H9 (cell line): ENCODE data around the gene ZFP62. TPM values are rescaled to one million over a fixed set of nuclear protein-coding genes. Genes with fewer than 3 reads are reported as not detected.

Experiments
- DNase-seq: peaks from one replicate; pipeline ENCODE4 v3.0.0-alpha.2; 2017
- H2AFZ ChIP-seq: one replicate; pipeline ENCODE4 v1.6.1; 2013; ENCODE audit warnings: mild to moderate bottlenecking, low read length, control low read depth, moderate library complexity
- H2AK5ac ChIP-seq: 2 replicates; pipeline ENCODE4 v1.6.1; 2013; ENCODE audit warnings: low read length, control low read depth, mixed read lengths; ENCODE audit not compliant: insufficient read length
- H2BK120ac ChIP-seq: one replicate; pipeline ENCODE4 v1.6.1; 2013; ENCODE audit warnings: low read depth, mild to moderate bottlenecking, low read length, control low read depth, inconsistent platforms; ENCODE audit not compliant: poor library complexity, severe bottlenecking
- H2BK12ac ChIP-seq: 2 replicates; pipeline ENCODE4 v1.6.1; 2013; ENCODE audit warnings: low read length, control low read depth, mixed read lengths, low read depth; ENCODE audit not compliant: insufficient read length
- H2BK15ac ChIP-seq: 2 replicates; pipeline ENCODE4 v1.6.1; 2013; ENCODE audit warnings: low read depth, low read length, control low read depth
- H2BK20ac ChIP-seq: one replicate; pipeline ENCODE4 v1.6.1; 2013; ENCODE audit warnings: low read depth, mild to moderate bottlenecking, low read length, control low read depth, inconsistent platforms; ENCODE audit not compliant: poor library complexity, severe bottlenecking
- H2BK5ac ChIP-seq: 2 replicates; pipeline ENCODE4 v1.6.1; 2013; ENCODE audit warnings: low read length, control low read depth, mixed read lengths; ENCODE audit not compliant: insufficient read length
- H3K14ac ChIP-seq: 2 replicates; pipeline ENCODE4 v1.6.1; 2013; ENCODE audit warnings: low read length, control low read depth; ENCODE audit not compliant: insufficient read depth
- H3K18ac ChIP-seq: 2 replicates; pipeline ENCODE4 v1.6.1; 2013; ENCODE audit warnings: low read depth, mild to moderate bottlenecking, mixed read lengths, low read length, control low read depth; ENCODE audit not compliant: insufficient read length
- H3K23ac ChIP-seq: 2 replicates; pipeline ENCODE4 v1.6.1; 2013; ENCODE audit warnings: low read length, control low read depth, mixed read lengths, low read depth; ENCODE audit not compliant: insufficient read length
- H3K23me2 ChIP-seq: 2 replicates; pipeline ENCODE4 v1.6.1; 2013; ENCODE audit warnings: low read depth, mild to moderate bottlenecking, mixed read lengths, low read length, control low read depth; ENCODE audit not compliant: insufficient read length, poor library complexity, severe bottlenecking
- H3K27ac ChIP-seq: 2 replicates; pipeline ENCODE4 v1.5.1; 2013; ENCODE audit warnings: low read length, control low read depth, mixed read lengths, low read depth; ENCODE audit not compliant: insufficient read length
- H3K27me3 ChIP-seq: 2 replicates; pipeline ENCODE4 v1.6.1; 2013; ENCODE audit warnings: low read length, control low read depth, inconsistent platforms; ENCODE audit not compliant: insufficient read depth
- H3K4ac ChIP-seq: 2 replicates; pipeline ENCODE4 v1.6.1; 2013; ENCODE audit warnings: low read depth, mild to moderate bottlenecking, control low read depth, inconsistent platforms, low read length, moderate library complexity
- H3K4me1 ChIP-seq: 2 replicates; pipeline ENCODE4 v1.6.1; 2013; ENCODE audit warnings: low read length, control low read depth, inconsistent platforms; ENCODE audit not compliant: insufficient read depth
- H3K4me2 ChIP-seq: 2 replicates; pipeline ENCODE4 v1.6.1; 2013; ENCODE audit warnings: low read length, control low read depth, mixed read lengths; ENCODE audit not compliant: insufficient read length, insufficient read depth
- H3K56ac ChIP-seq: 2 replicates; pipeline ENCODE4 v1.6.1; 2013; ENCODE audit warnings: low read depth, mild to moderate bottlenecking, mixed read lengths, low read length, control low read depth; ENCODE audit not compliant: insufficient read length
- H3K79me1 ChIP-seq: 2 replicates; pipeline ENCODE4 v1.6.1; 2013; ENCODE audit warnings: low read depth, mild to moderate bottlenecking, moderate library complexity, low read length, control low read depth, inconsistent platforms; ENCODE audit not compliant: insufficient read depth, poor library complexity, severe bottlenecking
- H3K79me2 ChIP-seq: 2 replicates; pipeline ENCODE4 v1.6.1; 2013; ENCODE audit warnings: low read length, control low read depth, inconsistent platforms; ENCODE audit not compliant: insufficient read depth
- H3K9ac ChIP-seq: 2 replicates; pipeline ENCODE4 v1.6.1; 2013; ENCODE audit warnings: low read length, control low read depth, mixed read lengths; ENCODE audit not compliant: insufficient read length; ENCODE audit errors: extremely low read depth
- H3K9me3 ChIP-seq: one replicate; pipeline ENCODE4 v1.6.1; 2013; ENCODE audit warnings: low read depth, low read length, inconsistent platforms; ENCODE audit not compliant: control insufficient read depth
- H3T11ph ChIP-seq: one replicate; pipeline ENCODE4 v1.6.1; 2013; ENCODE audit warnings: mild to moderate bottlenecking, low read length, control low read depth, inconsistent platforms
- H4K20me1 ChIP-seq: one replicate; pipeline ENCODE4 v1.6.1; 2013; ENCODE audit not compliant: control insufficient read depth, insufficient read length, insufficient read depth
- H4K5ac ChIP-seq: 2 replicates; pipeline ENCODE4 v1.6.1; 2013; ENCODE audit warnings: low read depth, mild to moderate bottlenecking, mixed read lengths, low read length, control low read depth; ENCODE audit not compliant: insufficient read length
- H4K8ac ChIP-seq: replicated peaks from 2 replicates; pipeline ENCODE4 v1.6.1; 2013; ENCODE audit warnings: low read length, control low read depth, mixed read lengths, low read depth; ENCODE audit not compliant: insufficient read length
- H4K91ac ChIP-seq: 2 replicates; pipeline ENCODE4 v1.6.1; 2013; ENCODE audit warnings: low read depth, mild to moderate bottlenecking, moderate library complexity, mixed read lengths, low read length, control low read depth; ENCODE audit not compliant: insufficient read length
- H3K27ac Mint-ChIP-seq, 3 experiments: 2 replicates in 2 of 3; 3 replicates in 1 of 3; pipeline ENCODE4 v1.8.0; 2020 to 2021; ENCODE audit warnings: mixed read lengths in 3 of 3, mild to moderate bottlenecking in 1 of 3, moderate library complexity in 1 of 3
- H3K27me3 Mint-ChIP-seq: 2 replicates; pipeline ENCODE4 v1.8.0; 2021; ENCODE audit warnings: low read depth, mild to moderate bottlenecking, moderate library complexity, mixed read lengths
- H3K36me3 Mint-ChIP-seq, 3 experiments: 2 replicates in 2 of 3; 3 replicates in 1 of 3; pipeline ENCODE4 v1.8.0; 2020 to 2021; ENCODE audit warnings: low read depth in 3 of 3, mixed read lengths in 3 of 3; ENCODE audit not compliant: insufficient read depth in 1 of 3
- H3K4me1 Mint-ChIP-seq, 2 experiments: 2 replicates each; pipeline ENCODE4 v1.8.0; 2020; ENCODE audit warnings: mixed read lengths in 2 of 2
- H3K4me3 Mint-ChIP-seq, 2 experiments: 2 replicates in 1 of 2; 3 replicates in 1 of 2; pipeline ENCODE4 v1.8.0; 2020 to 2021; ENCODE audit warnings: mild to moderate bottlenecking in 2 of 2, mixed read lengths in 2 of 2, moderate library complexity in 1 of 2
- H3K9me3 Mint-ChIP-seq, 2 experiments: 2 replicates in 1 of 2; 3 replicates in 1 of 2; pipeline ENCODE4 v1.8.0; 2020; ENCODE audit warnings: mild to moderate bottlenecking in 2 of 2, mixed read lengths in 2 of 2, moderate library complexity in 1 of 2
- CTCF ChIP-seq: fragments of 200-600 bp; sonication (generic); conservative IDR thresholded peaks from 3 replicates; pipeline ENCODE4 v1.8.0; 2021; ENCODE audit warnings: antibody characterized with exemption, mild to moderate bottlenecking
- WGBS: extraction: QIAGEN DNeasy Blood & Tissue Kit; methylation state at CpG from one replicate; pipeline ENCODE4 v1.1.7; 2013; ENCODE audit warnings: missing lambda C conversion rate, low lambda C conversion rate, mixed read lengths; ENCODE audit not compliant: insufficient read length; ENCODE audit errors: extremely low coverage; 5-methylcytosine and 5-hydroxymethylcytosine counted together
- total RNA-seq: library from RNA; stranded (reverse); gene quantifications from 2 replicates; pipeline ENCODE4 v1.2.1, GENCODE V29; 2021

The ZFP62 gene
- total RNA-seq, 1 experiment from 2014 or later, result 16.2 TPM

GRCh38 chr5:180818677-180819341, 42.3 kb downstream of the ZFP62 start:
- H2BK20ac ChIP-seq, result no peak overlapping the region
- H2BK5ac ChIP-seq, result no peak overlapping the region
- no CpG with 5 or more reads among the region's 6 CpGs for WGBS
- H4K91ac ChIP-seq, result no peak overlapping the region
- peaks cover 17% of the 10 kb centered on the region for H3K27me3 Mint-ChIP-seq
- no peaks in the 10 kb centered on the region for H3K36me3 Mint-ChIP-seq
- no peak for TF ChIP-seq CTCF
- no peak overlapping the region for H3K27ac Mint-ChIP-seq
- H3K14ac ChIP-seq, result no peak overlapping the region
- H3K27ac ChIP-seq, result no peak overlapping the region
- no peak overlapping the region for H3T11ph ChIP-seq
- H3K9ac ChIP-seq, result no peak overlapping the region
- no peak overlapping the region for H2BK15ac ChIP-seq
- H3K79me2 ChIP-seq, result no peaks in the 10 kb centered on the region
- peak overlapping the region; percentile 95 for H4K8ac ChIP-seq
- no peaks in the 10 kb centered on the region for H3K9me3 ChIP-seq
- H3K4ac ChIP-seq, result no peak overlapping the region
- no peak overlapping the region for H4K5ac ChIP-seq
- no peak for DNase-seq
- no peak overlapping the region for H3K4me2 ChIP-seq
- no peak overlapping the region for H3K4me3 Mint-ChIP-seq
- no peak overlapping the region for H2AK5ac ChIP-seq
- H3K4me1 ChIP-seq, result no peaks in the 10 kb centered on the region
- peaks cover 11 to 14% of the 10 kb centered on the region in 2 experiments for H3K4me1 Mint-ChIP-seq
- no peak overlapping the region for H3K18ac ChIP-seq
- H2BK12ac ChIP-seq, result no peak overlapping the region
- no peaks in the 10 kb centered on the region for H3K79me1 ChIP-seq
- H3K23me2 ChIP-seq, result no peaks in the 10 kb centered on the region
- H4K20me1 ChIP-seq, result no peaks in the 10 kb centered on the region
- no peak overlapping the region for H2AFZ ChIP-seq
- no peak overlapping the region for H3K56ac ChIP-seq
- H2BK120ac ChIP-seq, result no peak overlapping the region
- no peak overlapping the region for H3K23ac ChIP-seq
- peaks cover 0 to 2% of the 10 kb centered on the region in 2 experiments; a peak in 1 of 5 replicates for H3K9me3 Mint-ChIP-seq
- no peaks in the 10 kb centered on the region for H3K27me3 ChIP-seq
